GM12878 (cell line): ENCODE results near the gene ZNF771. TPM values are rescaled to one million over a fixed set of nuclear protein-coding genes. Genes with fewer than 3 reads are reported as not detected.

Experiments
- ATAC-seq: fragments of 200-7000 bp; cut with Tn5 transposase; 3 replicates; pipeline ENCODE4 v1.9.1; 2020; ENCODE audit warnings: mild to moderate bottlenecking, moderate library complexity
- BruUV-seq: library from RNA; stranded (reverse); fragments of 400-500 nt; replicated peaks from 2 replicates; lab custom pipeline; 2021; lab: Mats Ljungman, UMichigan
- CTCF ChIA-PET: fragments of 300-600 bp; sonication (Branson Sonifier 250); formaldehyde crosslinking; extraction: SDS; loops from one replicate; lab custom pipeline; 2021; ENCODE audit warnings: inconsistent platforms; lab: Yijun Ruan, JAX
- POLR2A ChIA-PET: fragments of 350-600 bp; formaldehyde crosslinking; extraction: SDS; loops from one replicate; lab custom pipeline; 2021; ENCODE audit warnings: inconsistent platforms; lab: Charles Lee
- RAD21 ChIA-PET: fragments of 300-600 bp; sonication (Branson Sonifier 250); formaldehyde crosslinking; loops from one replicate; lab custom pipeline; 2023; ENCODE audit warnings: antibody characterized with exemption; ENCODE audit not compliant: unreplicated experiment; lab: Charles Lee
- SMC1A ChIA-PET: fragments of 300-600 bp; sonication (Branson Sonifier 250); formaldehyde crosslinking; loops from one replicate; lab custom pipeline; 2023; ENCODE audit not compliant: unreplicated experiment, uncharacterized antibody; lab: Charles Lee
- DNase-seq: peaks from one replicate; pipeline ENCODE4 v3.0.0-alpha.2; 2011; ENCODE audit warnings: low read depth, low spot score
- FAIRE-seq: peaks from 3 replicates; lab custom pipeline; 2011; peaks lifted over from hg19 to GRCh38; lab: Jason Lieb, UNC
- H2AFZ ChIP-seq: 2 replicates; pipeline ENCODE4 v1.6.0; 2011; ENCODE audit warnings: low read depth, low read length, control low read depth; ENCODE audit not compliant: control insufficient read depth
- H3K27ac ChIP-seq: 2 replicates; pipeline ENCODE4 v1.5.1; 2011; ENCODE audit warnings: control low read depth; ENCODE audit not compliant: control insufficient read depth, insufficient read depth
- H3K27me3 ChIP-seq, 2 experiments: replicated peaks in 1 of 2; 2 replicates each; pipeline versions ENCODE4 v1.6.0 to v1.6.1; 2011; ENCODE audit warnings: low read length in 1 of 2; ENCODE audit not compliant: control insufficient read depth in 2 of 2, insufficient read depth in 2 of 2
- H3K36me3 ChIP-seq, 2 experiments: 2 replicates each; pipeline ENCODE4 v1.5.1; 2011; ENCODE audit warnings: low read length in 1 of 2; ENCODE audit not compliant: control insufficient read depth in 2 of 2, insufficient read depth in 2 of 2
- H3K4me1 ChIP-seq: 2 replicates; pipeline ENCODE4 v1.6.1; 2011; ENCODE audit warnings: mild to moderate bottlenecking, low read length, moderate library complexity, mixed read lengths; ENCODE audit not compliant: control insufficient read depth, insufficient read depth
- H3K4me2 ChIP-seq: 2 replicates; pipeline ENCODE4 v1.6.0; 2011; ENCODE audit warnings: control low read depth; ENCODE audit not compliant: control insufficient read depth, insufficient read depth
- H3K4me3 ChIP-seq: fragments of 200-600 bp; sonication (generic); 2 replicates; pipeline ENCODE4 v1.5.1; 2016
- H3K79me2 ChIP-seq: 2 replicates; pipeline ENCODE4 v1.6.0; 2011; ENCODE audit warnings: low read length; ENCODE audit not compliant: control insufficient read depth, insufficient read depth
- H3K9ac ChIP-seq: 2 replicates; pipeline ENCODE4 v1.8.0; 2011; ENCODE audit warnings: low read length, control low read depth, mixed read lengths; ENCODE audit not compliant: control insufficient read depth, insufficient read depth
- H3K9me3 ChIP-seq: replicated peaks from 3 replicates; pipeline ENCODE4 v1.5.1; 2011; ENCODE audit warnings: mild to moderate bottlenecking, low read length; ENCODE audit not compliant: control insufficient read depth, insufficient read depth
- H4K20me1 ChIP-seq: 2 replicates; pipeline ENCODE4 v1.6.0; 2011; ENCODE audit not compliant: control insufficient read depth, insufficient read depth
- SIX5 ChIP-seq: IDR thresholded peaks from 2 replicates; pipeline ENCODE4 v1.6.1; 2011; ENCODE audit warnings: mild to moderate bottlenecking, low read depth, low read length, moderate library complexity; ENCODE audit not compliant: severe bottlenecking
- WGBS: methylation state at CpG from one replicate; pipeline ENCODE4 v1.1.6; 2016; ENCODE audit warnings: low lambda C conversion rate; ENCODE audit not compliant: insufficient replicate concordance, insufficient coverage; ENCODE audit errors: missing lambda C conversion rate; 5-methylcytosine and 5-hydroxymethylcytosine counted together
- in situ Hi-C: fragments of 300-500 bp; cut with MboI; formaldehyde crosslinking; loops from 9 replicates; pipeline ENCODE4 v1.14.3; 2018; ENCODE audit warnings: mixed read lengths
- intact Hi-C: fragments of 100-400 bp; cut with micrococcal nuclease; formaldehyde crosslinking; loops from one replicate; pipeline ENCODE4 v1.14.2; 2022; ENCODE audit not compliant: unreplicated experiment
- polyA plus RNA-seq, 11 experiments: library from polyadenylated mRNA; depleted of rRNA in 4 of 11; unstranded in 6 of 11; stranded (reverse) in 5 of 11; fragments of >200 nt; fragmentation: Nextera tagmentation in 4 of 11; fragmentation: Illumina TruSeq in 1 of 11; extraction: Ambion mirVana in 4 of 11; extraction: Trizol in 1 of 11; gene quantifications; 1 replicate in 1 of 11; 2 replicates in 10 of 11; pipeline versions ENCODE4 v1.2.1 to v1.2.3, GENCODE V29; 2011 to 2016; ENCODE audit warnings: inconsistent platforms in 2 of 11, missing spikeins in 2 of 11, low read depth in 1 of 11
- total RNA-seq, 4 experiments: library from RNA; depleted of rRNA in 3 of 4; stranded (reverse); fragments of >200 nt in 3 of 4; fragmentation: Illumina TruSeq in 1 of 4; extraction: Trizol in 1 of 4; gene quantifications; 2 replicates each; pipeline versions ENCODE4 v1.2.1 to v1.2.3, GENCODE V29; 2013 to 2021
- TF ChIP-seq, protein P1 (sequence below): IDR thresholded peaks from 2 replicates; pipeline ENCODE4 v1.6.1; 2012; ENCODE audit warnings: low read depth, low read length, improper control_type of control experiment

Gene ZNF771
- total and polyA plus RNA-seq, 10 of the 15 experiments (the other 5 are each of a cell fraction or from before 2014, with no cell fraction given) = 0.98 to 7.6 (median 3.7) TPM

GRCh38 chr16:30407804-30408534, 563 bp downstream of the ZNF771 start:
- Histone ChIP-seq H4K20me1 (no peaks in the 10 kb centered on the region), H3K27me3 (no peaks in the 10 kb centered on the region), H3K4me1 (peaks cover 14% of the 10 kb centered on the region), H3K27ac (no peak overlapping the region), H3K36me3 (peaks cover 0 to 2% of the 10 kb centered on the region in 2 experiments; a peak in 1 of 4 replicates), H3K4me2 (peak overlapping the region; percentile 67), H3K9ac (peak overlapping the region; percentile 13; the same call in 1 of the 2 replicates), H3K9me3 (no peaks in the 10 kb centered on the region), H3K4me3 (peak overlapping the region; percentile 83), H2AFZ (peak overlapping the region; percentile 55), H3K79me2 (no peaks in the 10 kb centered on the region; the same call in 1 of the 2 replicates)
- TF ChIP-seq, protein P1, sequence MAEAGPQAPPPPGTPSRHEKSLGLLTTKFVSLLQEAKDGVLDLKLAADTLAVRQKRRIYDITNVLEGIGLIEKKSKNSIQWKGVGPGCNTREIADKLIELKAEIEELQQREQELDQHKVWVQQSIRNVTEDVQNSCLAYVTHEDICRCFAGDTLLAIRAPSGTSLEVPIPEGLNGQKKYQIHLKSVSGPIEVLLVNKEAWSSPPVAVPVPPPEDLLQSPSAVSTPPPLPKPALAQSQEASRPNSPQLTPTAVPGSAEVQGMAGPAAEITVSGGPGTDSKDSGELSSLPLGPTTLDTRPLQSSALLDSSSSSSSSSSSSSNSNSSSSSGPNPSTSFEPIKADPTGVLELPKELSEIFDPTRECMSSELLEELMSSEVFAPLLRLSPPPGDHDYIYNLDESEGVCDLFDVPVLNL = no peak
- TF ChIP-seq SIX5 = no peak
- ATAC-seq = peak; percentile 10; the same call in 2 of the 3 replicates
- POLR2A ChIA-PET = interaction anchor here (1.1 to 2.4 kb wide), 5 partner anchors 12 to 316 kb away, joined by 3 to 12 read pairs (median 6); partner anchors contain the start of genes TBX6 and ZNF48
- in situ Hi-C loops (loop anchor here (5.0 kb wide), 1 partner anchor 316 kb away; the partner anchor contains the start of gene TBX6), intact Hi-C loops (loop anchor here (5.0 kb wide), 1 partner anchor 316 kb away; the partner anchor contains the start of gene TBX6)
- CTCF ChIA-PET = interaction anchor here (0.6 to 8.1 kb wide), 20 partner anchors 8 to 316 kb away, joined by 3 to 70 read pairs (median 10); partner anchors contain the start of genes CD2BP2, DCTPP1, SEPTIN1 and TBC1D10B
- FAIRE-seq = no peak
- RAD21 ChIA-PET = interaction anchor here (0.5 to 4.4 kb wide), 18 partner anchors 8 to 376 kb away, joined by 3 to 33 read pairs (median 5); partner anchors contain the start of genes CD2BP2, DCTPP1, SEPTIN1 and TBC1D10B
- WGBS = 14% methylated on average over 11 of the region's 19 CpGs
- BruUV-seq = TSS peak; percentile 75
- SMC1A ChIA-PET = interaction anchor here (0.9 to 3.8 kb wide), 9 partner anchors 8 to 316 kb away, joined by 3 to 18 read pairs (median 5); partner anchors contain the start of genes DCTPP1, SEPTIN1 and TBX6
- DNase-seq = no peak
